ENCODE results near the gene SLC25A34. TPM values are rescaled to one million over a fixed set of nuclear protein-coding genes. Genes with fewer than 3 reads are reported as not detected.
A peak's percentile ranks its signal among the peaks of the same experiment; 100 is the strongest.

Gene SLC25A34
- total RNA-seq, 1 donor from 2014 or later: 0.73 TPM

DNA sequence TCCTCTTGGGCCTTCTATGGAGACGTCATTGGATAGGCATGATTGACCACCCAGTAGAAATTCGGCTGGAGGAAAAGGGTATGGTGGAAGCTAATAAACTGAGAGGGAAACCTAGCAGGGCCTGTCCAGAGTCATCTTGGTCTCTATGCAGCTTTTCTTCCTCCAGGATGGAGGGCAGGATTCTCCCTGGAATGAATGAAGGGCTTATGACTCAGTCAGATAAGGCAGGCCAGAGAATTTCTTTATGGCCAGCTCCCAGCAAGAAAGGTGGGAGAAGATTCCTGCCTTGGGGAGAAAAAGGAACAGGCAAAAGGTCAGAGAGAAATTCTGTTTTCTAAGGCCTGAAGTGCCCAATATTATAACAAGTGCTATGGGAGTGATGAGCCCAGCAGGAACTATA is 39.6 kb downstream of the SLC25A34 start:
- H3K4me3 ChIP-seq (ENCODE audit: insufficient read depth, low read depth, low read length): no peak overlapping the region
- H3K9ac ChIP-seq (ENCODE audit: low read length): no peak overlapping the region
- peaks cover 61% of the 10 kb centered on the region for H3K36me3 ChIP-seq (ENCODE audit: insufficient read depth, low read length)
- H3K36me3 Mint-ChIP-seq (ENCODE audit: low read depth, unreplicated experiment): peaks cover 25% of the 10 kb centered on the region
- H3K9me3 Mint-ChIP-seq (ENCODE audit: unreplicated experiment): no peaks in the 10 kb centered on the region
- H3K79me2 ChIP-seq (ENCODE audit: insufficient read depth, low read length): peaks cover 15% of the 10 kb centered on the region
- peaks cover 3% of the 10 kb centered on the region for H3K4me1 ChIP-seq (ENCODE audit: insufficient read depth, low read length)
- DNase-seq (ENCODE audit: low read depth) (peak; percentile 55), FAIRE-seq (no peak)
- H3K9me3 ChIP-seq (ENCODE audit: insufficient read depth, low read depth, low read length): no peaks in the 10 kb centered on the region
- H3K4me3 Mint-ChIP-seq (ENCODE audit: unreplicated experiment): peak overlapping the region; percentile 69
- TF ChIP-seq, protein P1, sequence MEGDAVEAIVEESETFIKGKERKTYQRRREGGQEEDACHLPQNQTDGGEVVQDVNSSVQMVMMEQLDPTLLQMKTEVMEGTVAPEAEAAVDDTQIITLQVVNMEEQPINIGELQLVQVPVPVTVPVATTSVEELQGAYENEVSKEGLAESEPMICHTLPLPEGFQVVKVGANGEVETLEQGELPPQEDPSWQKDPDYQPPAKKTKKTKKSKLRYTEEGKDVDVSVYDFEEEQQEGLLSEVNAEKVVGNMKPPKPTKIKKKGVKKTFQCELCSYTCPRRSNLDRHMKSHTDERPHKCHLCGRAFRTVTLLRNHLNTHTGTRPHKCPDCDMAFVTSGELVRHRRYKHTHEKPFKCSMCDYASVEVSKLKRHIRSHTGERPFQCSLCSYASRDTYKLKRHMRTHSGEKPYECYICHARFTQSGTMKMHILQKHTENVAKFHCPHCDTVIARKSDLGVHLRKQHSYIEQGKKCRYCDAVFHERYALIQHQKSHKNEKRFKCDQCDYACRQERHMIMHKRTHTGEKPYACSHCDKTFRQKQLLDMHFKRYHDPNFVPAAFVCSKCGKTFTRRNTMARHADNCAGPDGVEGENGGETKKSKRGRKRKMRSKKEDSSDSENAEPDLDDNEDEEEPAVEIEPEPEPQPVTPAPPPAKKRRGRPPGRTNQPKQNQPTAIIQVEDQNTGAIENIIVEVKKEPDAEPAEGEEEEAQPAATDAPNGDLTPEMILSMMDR (IDR thresholded peaks at IDR 0.05; ENCODE audit: insufficient read depth, low read depth, low read length): no peak
- no peak for TF ChIP-seq EZH2 (IDR thresholded peaks at IDR 0.05; ENCODE audit: insufficient read depth, low read length)
- H2AFZ ChIP-seq (ENCODE audit: low read depth, low read length): no peak overlapping the region
- no peak overlapping the region for H3K27ac ChIP-seq (ENCODE audit: low read depth, low read length)
- H3K27ac Mint-ChIP-seq (ENCODE audit: unreplicated experiment): no peak overlapping the region
- H3K27me3 Mint-ChIP-seq (ENCODE audit: low read depth, unreplicated experiment): no peaks in the 10 kb centered on the region
- peaks cover 63% of the 10 kb centered on the region for H4K20me1 ChIP-seq (ENCODE audit: insufficient read depth, low read length)
- peak overlapping the region; percentile 22 for H3K4me2 ChIP-seq (ENCODE audit: low read length)
- peaks cover 3% of the 10 kb centered on the region for H3K4me1 Mint-ChIP-seq (ENCODE audit: low read depth, unreplicated experiment)
- no peaks in the 10 kb centered on the region for H3K27me3 ChIP-seq (ENCODE audit: insufficient read depth, low read length)

DNA sequence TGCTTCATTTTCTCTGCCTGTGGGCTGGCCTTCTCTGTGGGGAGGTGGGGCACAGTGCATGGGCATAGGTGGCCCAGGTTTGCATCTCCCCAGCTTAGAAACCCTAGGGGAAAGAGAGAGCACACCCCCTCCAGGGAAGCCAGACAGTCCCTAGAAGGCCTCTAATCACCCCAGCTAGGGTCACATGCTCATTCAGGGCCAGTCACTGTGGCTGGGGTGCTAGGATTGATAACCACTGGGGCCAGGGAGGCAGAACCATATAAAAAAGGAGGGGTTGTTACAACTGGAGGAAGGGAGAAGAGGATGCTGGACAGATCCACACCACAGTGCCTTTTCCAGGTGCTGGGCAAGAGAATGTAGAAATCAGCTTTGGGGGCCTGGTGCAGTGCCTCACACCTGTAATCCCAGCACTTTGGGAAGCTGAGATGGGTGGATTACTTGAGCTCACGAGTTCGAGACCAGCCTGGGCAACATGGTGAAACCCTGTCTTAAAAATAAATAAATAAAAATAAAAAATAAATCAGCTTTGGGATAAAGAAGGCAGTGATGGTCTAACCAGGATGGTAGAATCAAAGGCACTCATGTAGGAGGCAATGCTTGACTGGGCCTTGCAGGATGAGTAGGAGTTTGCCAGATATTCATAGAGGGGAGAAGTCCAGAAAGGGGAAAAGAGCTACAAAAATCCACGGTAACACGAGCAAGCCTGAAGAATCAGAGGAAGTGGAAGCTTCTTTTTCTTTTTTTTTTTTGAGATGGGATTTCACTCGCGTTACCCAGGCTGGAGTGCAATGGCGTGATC is 42.0 kb downstream of the SLC25A34 start:
- Histone ChIP-seq H3K4me2 (ENCODE audit: low read length) (no peak overlapping the region), H3K27me3 (ENCODE audit: insufficient read depth, low read length) (no peaks in the 10 kb centered on the region), H3K9me3 (ENCODE audit: insufficient read depth, low read depth, low read length) (no peaks in the 10 kb centered on the region), H3K4me3 (ENCODE audit: insufficient read depth, low read depth, low read length) (no peak overlapping the region), H3K4me1 (ENCODE audit: insufficient read depth, low read length) (peaks cover 3% of the 10 kb centered on the region), H3K79me2 (ENCODE audit: insufficient read depth, low read length) (peaks cover 3% of the 10 kb centered on the region), H4K20me1 (ENCODE audit: insufficient read depth, low read length) (peaks cover 65% of the 10 kb centered on the region), H3K36me3 (ENCODE audit: insufficient read depth, low read length) (peaks cover 58% of the 10 kb centered on the region), H2AFZ (ENCODE audit: low read depth, low read length) (no peak overlapping the region), H3K27ac (ENCODE audit: low read depth, low read length) (no peak overlapping the region), H3K9ac (ENCODE audit: low read length) (no peak overlapping the region)
- Mint-ChIP-seq H3K36me3 (ENCODE audit: low read depth, unreplicated experiment) (peaks cover 16% of the 10 kb centered on the region), H3K4me3 (ENCODE audit: unreplicated experiment) (peak overlapping the region; percentile 66), H3K27me3 (ENCODE audit: low read depth, unreplicated experiment) (no peaks in the 10 kb centered on the region), H3K9me3 (ENCODE audit: unreplicated experiment) (no peaks in the 10 kb centered on the region), H3K4me1 (ENCODE audit: low read depth, unreplicated experiment) (peaks cover 3% of the 10 kb centered on the region), H3K27ac (ENCODE audit: unreplicated experiment) (no peak overlapping the region)
- FAIRE-seq (no peak), DNase-seq (ENCODE audit: low read depth) (no peak)
- TF ChIP-seq, protein P1 (IDR thresholded peaks at IDR 0.05; ENCODE audit: insufficient read depth, low read depth, low read length): no peak
- no peak for TF ChIP-seq EZH2 (IDR thresholded peaks at IDR 0.05; ENCODE audit: insufficient read depth, low read length)

DNA sequence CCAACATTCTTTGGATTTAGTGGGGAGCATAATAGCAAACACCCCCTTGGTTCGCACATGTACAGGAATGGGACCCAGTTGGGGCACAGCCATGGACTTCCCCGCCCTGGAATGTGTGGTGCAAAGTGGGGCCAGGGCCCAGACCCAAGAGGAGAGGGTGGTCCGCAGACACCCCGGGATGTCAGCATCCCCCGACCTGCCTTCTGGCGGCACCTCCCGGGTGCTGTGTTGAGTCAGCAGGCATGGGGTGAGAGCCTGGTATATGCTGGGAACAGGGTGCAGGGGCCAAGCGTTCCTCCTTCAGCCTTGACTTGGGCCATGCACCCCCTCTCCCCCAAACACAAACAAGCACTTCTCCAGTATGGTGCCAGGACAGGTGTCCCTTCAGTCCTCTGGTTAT is 49.6 kb downstream of the SLC25A34 start:
- H3K36me3 ChIP-seq (ENCODE audit: insufficient read depth, low read length): peaks cover 22% of the 10 kb centered on the region
- Mint-ChIP-seq H3K4me1 (ENCODE audit: low read depth, unreplicated experiment) (peaks cover 7% of the 10 kb centered on the region), H3K27ac (ENCODE audit: unreplicated experiment) (peak overlapping the region; percentile 24), H3K4me3 (ENCODE audit: unreplicated experiment) (no peak overlapping the region), H3K27me3 (ENCODE audit: low read depth, unreplicated experiment) (peaks cover under 1% of the 10 kb centered on the region), H3K36me3 (ENCODE audit: low read depth, unreplicated experiment) (peaks cover 2% of the 10 kb centered on the region), H3K9me3 (ENCODE audit: unreplicated experiment) (no peaks in the 10 kb centered on the region)
- H3K9me3 ChIP-seq (ENCODE audit: insufficient read depth, low read depth, low read length): no peaks in the 10 kb centered on the region
- H3K9ac ChIP-seq (ENCODE audit: low read length): no peak overlapping the region
- peaks cover 20% of the 10 kb centered on the region for H3K4me1 ChIP-seq (ENCODE audit: insufficient read depth, low read length)
- H2AFZ ChIP-seq (ENCODE audit: low read depth, low read length): no peak overlapping the region
- peaks cover 33% of the 10 kb centered on the region for H4K20me1 ChIP-seq (ENCODE audit: insufficient read depth, low read length)
- TF ChIP-seq EZH2 (IDR thresholded peaks at IDR 0.05; ENCODE audit: insufficient read depth, low read length): no peak
- TF ChIP-seq, protein P1 (IDR thresholded peaks at IDR 0.05; ENCODE audit: insufficient read depth, low read depth, low read length): no peak
- no peak for DNase-seq (ENCODE audit: low read depth)
- H3K4me2 ChIP-seq (ENCODE audit: low read length): no peak overlapping the region
- no peak overlapping the region for H3K27ac ChIP-seq (ENCODE audit: low read depth, low read length)
- no peak overlapping the region for H3K4me3 ChIP-seq (ENCODE audit: insufficient read depth, low read depth, low read length)
- no peaks in the 10 kb centered on the region for H3K79me2 ChIP-seq (ENCODE audit: insufficient read depth, low read length)
- no peak for FAIRE-seq
- H3K27me3 ChIP-seq (ENCODE audit: insufficient read depth, low read length): no peaks in the 10 kb centered on the region

All from astrocyte (in vitro differentiated cells and primary cell).